Hypothalamus (tissue), 51 donors: ENCODE results near the gene LTB4R.

ENCODE experiments used
- DNase-seq, 51 donors: peaks; one replicate each; lab custom pipeline; 2025; lab: John Stamatoyannopoulos, UW

The LTB4R gene

GRCh38 chr14:24277606-24278321, 33.5 kb upstream of the LTB4R start:
- DNase-seq = peak in 10 of 51 donors; percentile 3 to 14 (median 12)

DNA sequence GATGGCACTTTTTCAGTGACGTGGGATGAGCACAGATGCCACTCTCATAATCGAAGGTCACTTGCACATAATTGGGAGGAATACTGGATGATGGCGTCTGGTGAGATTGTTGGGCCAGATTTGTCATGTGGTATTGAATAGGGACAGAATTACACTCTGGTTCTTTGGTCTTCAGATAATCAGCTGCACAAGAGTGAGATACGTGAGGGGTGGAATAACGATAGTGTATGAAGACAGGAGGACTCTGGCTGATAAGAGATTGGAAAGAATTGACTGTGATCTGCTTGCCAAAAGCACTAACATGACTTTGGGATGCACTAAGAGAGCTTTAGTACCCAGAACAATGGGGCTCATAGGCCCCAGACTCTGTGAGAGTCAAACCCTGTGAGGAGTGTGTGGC, 32.9 kb upstream of the LTB4R start:
- DNase-seq = no peak

GRCh38 chr14:24279301-24280186, 31.8 kb upstream of the LTB4R start:
- DNase-seq = peak in 28 of 51 donors; percentile 4 to 64 (median 28)

DNA sequence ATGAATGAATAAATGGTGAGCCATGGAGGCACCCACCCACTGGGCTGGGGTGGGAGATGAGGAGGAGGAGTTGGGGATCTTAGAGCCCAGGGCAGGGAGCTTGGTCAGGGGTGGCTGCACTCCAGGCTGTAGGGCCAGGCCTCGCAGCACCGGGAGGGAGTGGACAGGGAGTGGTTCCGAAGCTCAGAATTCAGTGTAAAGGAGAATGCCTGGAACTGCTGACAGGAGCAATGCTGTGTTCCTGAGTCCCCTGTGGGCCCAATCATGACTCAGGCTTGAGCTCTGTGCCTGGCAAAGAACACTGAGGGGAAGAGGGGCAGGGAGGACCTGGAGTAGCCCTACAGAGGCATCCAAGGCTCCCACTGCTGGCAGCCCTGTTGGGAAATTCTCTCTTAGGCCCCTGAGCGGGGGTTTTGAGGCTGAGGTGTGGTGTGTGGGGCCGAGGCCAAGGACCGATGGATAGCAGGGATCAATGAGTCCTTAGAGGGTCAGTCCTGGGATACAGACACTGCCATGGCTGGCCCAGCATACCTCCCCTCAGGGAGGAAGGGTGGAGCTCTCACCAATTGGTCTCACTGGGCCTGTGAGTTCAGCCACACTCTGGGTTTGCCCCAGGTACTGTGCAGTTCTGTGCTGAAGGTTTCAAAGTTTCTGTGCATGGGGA, 30.4 kb upstream of the LTB4R start:
- no peak for DNase-seq

DNA sequence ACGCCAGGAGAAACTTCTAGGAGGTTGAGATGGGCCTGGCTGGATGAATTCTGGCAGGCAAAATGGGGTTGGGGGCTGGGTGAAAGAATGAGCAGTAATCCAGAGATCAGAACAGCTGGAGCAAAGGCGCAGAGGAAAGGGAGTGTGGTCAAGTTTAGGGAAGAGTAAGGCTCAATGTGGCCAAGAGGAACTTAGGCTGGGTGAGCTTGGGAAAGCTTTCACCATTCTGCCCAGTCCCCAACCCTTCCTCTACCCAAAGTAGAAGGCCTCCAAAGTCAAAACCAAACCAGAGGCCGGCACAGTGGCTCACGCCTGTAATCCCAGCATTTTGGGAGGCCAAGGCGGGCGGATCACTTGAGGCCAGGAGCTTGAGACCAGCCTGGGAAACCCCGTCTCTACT, 29.7 kb upstream of the LTB4R start:
- no peak for DNase-seq

- no peak for DNase-seq
Measured at GRCh38 chr14:24282736-24283135, 28.6 kb upstream of the LTB4R start.

GRCh38 chr14:24283796-24284460, 27.4 kb upstream of the LTB4R start:
- no peak for DNase-seq

- no peak for DNase-seq
Measured at GRCh38 chr14:24284501-24285035, 26.7 kb upstream of the LTB4R start.

- no peak for DNase-seq
Measured at GRCh38 chr14:24285351-24285750, 26.0 kb upstream of the LTB4R start.

GRCh38 chr14:24286996-24287395, 24.3 kb upstream of the LTB4R start:
- DNase-seq = no peak

DNA sequence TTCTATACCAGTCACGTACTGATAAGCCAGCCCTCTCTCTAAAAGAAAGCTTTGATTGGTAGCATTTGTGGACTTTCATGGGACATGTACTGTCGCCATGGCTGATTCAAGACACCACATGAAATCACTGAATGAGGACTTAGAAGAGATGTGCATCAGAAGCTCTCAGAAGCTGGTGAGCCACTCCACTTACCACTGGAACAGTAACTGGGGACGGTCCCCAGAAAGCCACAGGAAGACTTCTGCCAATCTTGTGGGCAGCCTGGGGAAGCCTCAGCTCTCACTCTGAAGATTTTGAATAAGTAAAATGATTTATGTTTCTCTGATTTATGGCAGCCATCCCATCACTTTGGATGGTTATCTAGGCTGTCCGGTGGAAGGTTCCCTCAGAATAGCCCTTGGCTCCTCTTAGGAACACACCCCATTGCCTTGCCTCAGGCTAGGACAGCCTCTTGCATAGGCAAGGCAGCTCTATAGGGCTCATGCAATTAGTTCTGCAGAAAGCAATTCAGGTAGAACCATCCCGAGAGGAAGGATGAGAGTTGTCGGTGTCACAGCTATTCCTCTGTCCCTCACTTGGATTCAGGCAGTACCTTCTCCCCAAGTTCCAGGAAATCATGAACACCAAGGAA, 21.5 kb upstream of the LTB4R start:
- no peak for DNase-seq

- DNase-seq = no peak
Measured at GRCh38 chr14:24290746-24291145, 20.6 kb upstream of the LTB4R start.

GRCh38 chr14:24291446-24292117, 19.7 kb upstream of the LTB4R start:
- no peak for DNase-seq

DNA sequence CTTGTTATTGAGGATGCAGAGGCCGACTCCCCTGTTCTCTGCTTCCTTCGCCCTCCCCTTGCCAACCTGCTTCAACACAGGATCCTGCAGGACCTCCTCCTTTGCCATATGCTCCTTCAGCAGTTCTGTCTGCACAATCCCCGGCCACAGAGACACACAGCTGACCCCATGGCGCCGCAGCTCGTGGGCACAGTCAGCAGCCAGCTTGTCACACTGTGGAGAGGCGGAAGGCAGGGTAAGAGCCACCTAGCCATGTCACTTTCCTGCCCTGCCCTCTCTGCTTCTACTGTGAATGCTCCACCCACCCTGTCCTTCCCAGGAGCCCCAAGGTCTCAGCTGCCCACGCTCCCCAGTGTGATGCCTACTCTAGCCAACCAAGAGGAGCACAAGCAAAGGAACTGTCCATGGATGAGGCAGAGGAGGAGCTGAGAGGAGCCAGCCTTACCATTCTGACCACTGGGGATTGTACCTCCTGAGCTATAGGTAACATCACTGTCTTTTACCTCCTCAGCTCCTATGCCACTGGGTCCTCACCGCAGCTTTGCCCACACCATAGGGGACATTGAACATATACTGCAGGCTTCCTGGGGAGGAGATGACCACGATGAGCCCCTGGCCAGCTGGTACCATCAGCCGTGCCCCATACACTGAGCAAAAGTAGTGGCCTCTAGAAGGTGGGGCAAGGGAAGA, 19.0 kb upstream of the LTB4R start:
- DNase-seq = no peak

GRCh38 chr14:24293525-24293924, 17.8 kb upstream of the LTB4R start:
- DNase-seq = no peak

- peak in 35 of 51 donors; percentile 10 to 80 (median 36) for DNase-seq
Measured at GRCh38 chr14:24296341-24297157, 14.8 kb upstream of the LTB4R start.

- peak in 1 of 51 donors; percentile 14 for DNase-seq
Measured at GRCh38 chr14:24297190-24297964, 13.9 kb upstream of the LTB4R start.
